ENCODE measurements around the gene SEZ6L.

Gene SEZ6L

GRCh38 chr22:26303475-26303874 lies 134.2 kb downstream of the SEZ6L start:
- Histone ChIP-seq H3K4me2 (ENCODE audit: low read length) (no peak overlapping the region), H3F3A (ENCODE audit: control insufficient read depth, insufficient read depth) (no peaks in the 10 kb centered on the region), H4K20me1 (ENCODE audit: control insufficient read depth, insufficient read depth, low read depth, low read length) (no peaks in the 10 kb centered on the region), H3K27ac (ENCODE audit: low read depth, low read length) (no peak overlapping the region), H3K9me3 (ENCODE audit: control insufficient read depth, insufficient read depth, low read length) (no peaks in the 10 kb centered on the region), H3K9me2 (replicated peaks; ENCODE audit: control insufficient read depth, low read length) (no peaks in the 10 kb centered on the region), H3K36me3 (ENCODE audit: control insufficient read depth, low read length) (no peaks in the 10 kb centered on the region), H3K27me3 (ENCODE audit: control insufficient read depth, low read length) (no peaks in the 10 kb centered on the region; the same call in 1 of the 2 replicates), H3K4me3 (ENCODE audit: low read length) (no peak overlapping the region), H3K79me2 (ENCODE audit: control insufficient read depth, low read length) (no peaks in the 10 kb centered on the region), H3K4me1 (ENCODE audit: control insufficient read depth, low read length) (no peaks in the 10 kb centered on the region)
- TF ChIP-seq EZH2phosphoT487 (IDR thresholded peaks at IDR 0.05; ENCODE audit: borderline replicate concordance, low read length) (no peak), CTCF (IDR thresholded peaks at IDR 0.05; ENCODE audit: low read depth, low read length, poor library complexity, severe bottlenecking) (no peak)

- TF ChIP-seq CTCF (IDR thresholded peaks at IDR 0.05; ENCODE audit: low read depth, low read length, poor library complexity, severe bottlenecking) (no peak), EZH2phosphoT487 (IDR thresholded peaks at IDR 0.05; ENCODE audit: borderline replicate concordance, low read length) (no peak)
- H3K27me3 ChIP-seq (ENCODE audit: control insufficient read depth, low read length) = no peaks in the 10 kb centered on the region; the same call in 1 of the 2 replicates
- H3K4me3 ChIP-seq (ENCODE audit: low read length) = no peak overlapping the region
- H3F3A ChIP-seq (ENCODE audit: control insufficient read depth, insufficient read depth) = no peaks in the 10 kb centered on the region
- no peaks in the 10 kb centered on the region for H3K4me1 ChIP-seq (ENCODE audit: control insufficient read depth, low read length)
- no peaks in the 10 kb centered on the region for H4K20me1 ChIP-seq (ENCODE audit: control insufficient read depth, insufficient read depth, low read depth, low read length)
- no peaks in the 10 kb centered on the region for H3K9me3 ChIP-seq (ENCODE audit: control insufficient read depth, insufficient read depth, low read length)
- H3K4me2 ChIP-seq (ENCODE audit: low read length) = no peak overlapping the region
- H3K27ac ChIP-seq (ENCODE audit: low read depth, low read length) = no peak overlapping the region
- no peaks in the 10 kb centered on the region for H3K79me2 ChIP-seq (ENCODE audit: control insufficient read depth, low read length)
- no peaks in the 10 kb centered on the region for H3K36me3 ChIP-seq (ENCODE audit: control insufficient read depth, low read length)
- no peaks in the 10 kb centered on the region for H3K9me2 ChIP-seq (replicated peaks; ENCODE audit: control insufficient read depth, low read length)
Observed at GRCh38 chr22:26304730-26305129, 135.5 kb downstream of the SEZ6L start.

- no peaks in the 10 kb centered on the region for H4K20me1 ChIP-seq (ENCODE audit: control insufficient read depth, insufficient read depth, low read depth, low read length)
- no peaks in the 10 kb centered on the region for H3K9me2 ChIP-seq (replicated peaks; ENCODE audit: control insufficient read depth, low read length)
- H3K4me1 ChIP-seq (ENCODE audit: control insufficient read depth, low read length) = no peaks in the 10 kb centered on the region
- H3F3A ChIP-seq (ENCODE audit: control insufficient read depth, insufficient read depth) = no peaks in the 10 kb centered on the region
- no peaks in the 10 kb centered on the region for H3K79me2 ChIP-seq (ENCODE audit: control insufficient read depth, low read length)
- no peaks in the 10 kb centered on the region for H3K27me3 ChIP-seq (ENCODE audit: control insufficient read depth, low read length)
- H3K4me3 ChIP-seq (ENCODE audit: low read length) = no peak overlapping the region
- no peak overlapping the region for H3K4me2 ChIP-seq (ENCODE audit: low read length)
- no peaks in the 10 kb centered on the region for H3K9me3 ChIP-seq (ENCODE audit: control insufficient read depth, insufficient read depth, low read length)
- no peaks in the 10 kb centered on the region for H3K36me3 ChIP-seq (ENCODE audit: control insufficient read depth, low read length)
- TF ChIP-seq EZH2phosphoT487 (IDR thresholded peaks at IDR 0.05; ENCODE audit: borderline replicate concordance, low read length) (no peak), CTCF (IDR thresholded peaks at IDR 0.05; ENCODE audit: low read depth, low read length, poor library complexity, severe bottlenecking) (no peak)
- H3K27ac ChIP-seq (ENCODE audit: low read depth, low read length) = no peak overlapping the region
Observed at GRCh38 chr22:26308467-26308866, 139.2 kb downstream of the SEZ6L start.

GRCh38 chr22:26310616-26311015 lies 141.4 kb downstream of the SEZ6L start:
- H3K27me3 ChIP-seq (ENCODE audit: control insufficient read depth, low read length) = no peaks in the 10 kb centered on the region
- H3F3A ChIP-seq (ENCODE audit: control insufficient read depth, insufficient read depth) = no peaks in the 10 kb centered on the region
- H3K4me3 ChIP-seq (ENCODE audit: low read length) = no peak overlapping the region
- no peaks in the 10 kb centered on the region for H4K20me1 ChIP-seq (ENCODE audit: control insufficient read depth, insufficient read depth, low read depth, low read length)
- no peak overlapping the region for H3K27ac ChIP-seq (ENCODE audit: low read depth, low read length)
- no peaks in the 10 kb centered on the region for H3K4me1 ChIP-seq (ENCODE audit: control insufficient read depth, low read length)
- no peaks in the 10 kb centered on the region for H3K9me3 ChIP-seq (ENCODE audit: control insufficient read depth, insufficient read depth, low read length)
- no peaks in the 10 kb centered on the region for H3K9me2 ChIP-seq (replicated peaks; ENCODE audit: control insufficient read depth, low read length)
- H3K4me2 ChIP-seq (ENCODE audit: low read length) = no peak overlapping the region
- TF ChIP-seq EZH2phosphoT487 (IDR thresholded peaks at IDR 0.05; ENCODE audit: borderline replicate concordance, low read length) = no peak
- TF ChIP-seq CTCF (IDR thresholded peaks at IDR 0.05; ENCODE audit: low read depth, low read length, poor library complexity, severe bottlenecking) = no peak
- H3K79me2 ChIP-seq (ENCODE audit: control insufficient read depth, low read length) = no peaks in the 10 kb centered on the region
- no peaks in the 10 kb centered on the region for H3K36me3 ChIP-seq (ENCODE audit: control insufficient read depth, low read length)
